NCI-H2227 treated with DMSO at 0.1 percent for 48 hours (cell line): Measurements from ENCODE around the gene IL23A.

Experiments used
- DNase-seq: peaks from one replicate; lab custom pipeline; 2025; lab: John Stamatoyannopoulos, UW

Gene IL23A

GRCh38 chr12:56361487-56362129 is 22.9 kb downstream of the IL23A start:
- no peak for DNase-seq

GRCh38 chr12:56362130-56363059 is 23.7 kb downstream of the IL23A start, which contains the start of gene APOF:
APOF (minus strand) TSS chr12:56362857; CDS start chr12:56362745, 112 bp downstream.
- no peak for DNase-seq

- DNase-seq: no peak
These were observed 28.3 kb downstream of the IL23A start for GRCh38 chr12:56366948-56367347.

GRCh38 chr12:56373515-56373914 is 34.8 kb downstream of the IL23A start:
- no peak for DNase-seq

GRCh38 chr12:56374726-56375597 is 36.3 kb downstream of the IL23A start:
- DNase-seq: no peak

- DNase-seq: no peak
These were observed 37.1 kb downstream of the IL23A start for GRCh38 chr12:56375598-56376434.

- no peak for DNase-seq
These were observed 38.8 kb downstream of the IL23A start for GRCh38 chr12:56377310-56377988.

- DNase-seq: no peak
These were observed 39.3 kb downstream of the IL23A start for GRCh38 chr12:56377989-56378316.

GRCh38 chr12:56382611-56383010 is 43.9 kb downstream of the IL23A start:
- no peak for DNase-seq

GRCh38 chr12:56385873-56386272 is 47.2 kb downstream of the IL23A start:
- DNase-seq: no peak

- no peak for DNase-seq
These were observed 48.6 kb downstream of the IL23A start for GRCh38 chr12:56387152-56387736.

- DNase-seq: no peak
These were observed 50.7 kb downstream of the IL23A start for GRCh38 chr12:56389412-56389811.
